ENCODE data around the gene EIF2AK2.

The EIF2AK2 gene

DNA sequence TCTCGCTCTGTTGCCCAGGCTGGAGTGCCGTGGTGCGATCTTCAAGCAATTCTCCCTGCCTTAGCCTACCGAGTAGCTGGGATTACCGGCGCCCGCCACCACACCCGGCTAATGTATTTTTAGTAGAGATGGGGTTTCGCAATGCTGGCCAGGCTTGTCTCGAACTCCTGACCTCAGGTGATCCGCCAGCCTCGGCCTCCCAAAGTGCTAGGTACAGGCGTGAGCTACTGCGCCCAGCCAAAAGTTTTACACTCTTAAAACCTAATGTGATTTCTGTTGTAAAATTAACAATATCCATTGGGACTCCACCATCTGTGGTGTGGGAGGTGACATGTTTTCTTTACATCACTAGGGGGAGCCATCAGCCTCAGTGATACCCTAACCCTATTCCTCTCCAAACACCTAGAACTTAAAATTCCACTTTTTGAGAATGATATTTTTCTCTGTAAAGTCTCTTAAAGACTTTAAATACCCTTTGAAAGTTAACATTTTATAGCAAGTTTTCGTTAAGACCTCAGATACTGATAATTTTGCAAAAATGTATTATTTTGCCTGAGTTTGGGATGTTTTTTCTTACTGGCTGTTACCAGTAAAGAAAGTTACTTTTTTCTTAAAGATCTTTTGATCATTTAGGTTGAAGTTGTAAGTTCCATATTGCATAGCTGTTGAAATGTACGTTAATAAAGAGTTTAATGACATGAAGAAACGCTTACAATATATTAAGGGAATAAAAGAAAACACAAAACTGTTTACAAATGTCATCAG lies 11.6 kb upstream of the EIF2AK2 start:
- H3K27me3 ChIP-seq (ENCODE audit: insufficient read depth, low read length): no peaks in the 10 kb centered on the region
- peak overlapping the region; percentile 96 for H2AFZ ChIP-seq (ENCODE audit: low read length, unreplicated experiment)
- H3K27ac ChIP-seq (ENCODE audit: low read depth, low read length): peak overlapping the region; percentile 56
- H3K4me3 ChIP-seq (ENCODE audit: low read depth, low read length): no peak overlapping the region
- peaks cover 10% of the 10 kb centered on the region for H3K4me1 ChIP-seq (ENCODE audit: control insufficient read depth, insufficient read depth, low read length, unreplicated experiment)
- no peaks in the 10 kb centered on the region for H3K79me2 ChIP-seq (ENCODE audit: control insufficient read depth, insufficient read depth, low read length, unreplicated experiment)
- no peaks in the 10 kb centered on the region for H3K36me3 ChIP-seq (ENCODE audit: insufficient read depth, low read length)

DNA sequence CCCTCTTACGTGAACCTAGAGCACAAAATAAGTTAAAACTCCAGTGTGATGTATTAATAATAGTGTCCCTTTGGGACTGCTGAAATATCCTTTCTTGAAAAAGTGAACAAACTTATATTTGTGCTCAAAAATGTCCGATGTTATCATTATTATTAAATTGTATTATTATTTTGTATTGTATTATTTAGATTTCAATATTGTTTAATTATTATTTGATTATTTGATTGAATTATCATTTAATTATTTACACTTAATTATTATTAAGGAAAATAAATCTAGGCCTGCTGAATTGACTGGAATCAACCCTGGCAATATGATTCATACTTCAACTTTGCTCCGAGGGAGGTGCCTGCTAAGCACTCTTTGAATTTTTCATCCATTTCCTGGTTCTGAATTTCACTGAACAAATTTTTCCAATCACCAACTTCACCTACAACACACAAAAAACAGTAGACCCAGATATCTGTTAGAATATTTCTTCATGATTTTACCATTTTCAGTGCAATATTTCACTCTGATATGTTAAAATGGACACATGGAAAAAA lies 10.9 kb upstream of the EIF2AK2 start:
- no peaks in the 10 kb centered on the region for H3K27me3 ChIP-seq (ENCODE audit: insufficient read depth, low read length)
- H3K4me3 ChIP-seq (ENCODE audit: low read depth, low read length): no peak overlapping the region
- H3K79me2 ChIP-seq (ENCODE audit: control insufficient read depth, insufficient read depth, low read length, unreplicated experiment): no peaks in the 10 kb centered on the region
- H3K36me3 ChIP-seq (ENCODE audit: insufficient read depth, low read length): no peaks in the 10 kb centered on the region
- H3K4me1 ChIP-seq (ENCODE audit: control insufficient read depth, insufficient read depth, low read length, unreplicated experiment): peaks cover 10% of the 10 kb centered on the region
- H2AFZ ChIP-seq (ENCODE audit: low read length, unreplicated experiment): peak overlapping the region; percentile 96
- peak overlapping the region; percentile 56 for H3K27ac ChIP-seq (ENCODE audit: low read depth, low read length)

DNA sequence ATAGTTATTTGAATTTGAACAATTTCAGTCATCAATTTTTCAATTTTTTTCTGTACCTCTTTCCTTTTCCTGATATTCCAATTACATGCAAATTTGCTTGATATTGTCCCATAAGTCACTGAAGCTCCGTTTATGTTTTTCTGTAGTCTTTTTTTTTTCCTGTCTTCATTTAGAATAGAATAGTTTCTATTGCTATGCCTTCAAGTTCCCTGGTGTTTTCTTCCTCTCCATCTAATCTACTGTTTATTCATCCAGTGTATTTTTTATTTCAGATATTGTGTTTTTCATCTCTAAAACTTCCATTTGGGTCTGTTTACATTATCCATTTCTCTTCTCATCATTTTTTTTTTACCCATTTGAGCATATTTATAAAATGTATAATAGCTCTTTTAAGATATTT lies 8.0 kb upstream of the EIF2AK2 start:
- no peak overlapping the region for H3K27ac ChIP-seq (ENCODE audit: low read depth, low read length)
- H3K36me3 ChIP-seq (ENCODE audit: insufficient read depth, low read length): no peaks in the 10 kb centered on the region
- no peaks in the 10 kb centered on the region for H3K27me3 ChIP-seq (ENCODE audit: insufficient read depth, low read length)
- no peak overlapping the region for H2AFZ ChIP-seq (ENCODE audit: low read length, unreplicated experiment)
- no peaks in the 10 kb centered on the region for H3K79me2 ChIP-seq (ENCODE audit: control insufficient read depth, insufficient read depth, low read length, unreplicated experiment)
- H3K4me1 ChIP-seq (ENCODE audit: control insufficient read depth, insufficient read depth, low read length, unreplicated experiment): peaks cover 10% of the 10 kb centered on the region
- no peak overlapping the region for H3K4me3 ChIP-seq (ENCODE audit: low read depth, low read length)

DNA sequence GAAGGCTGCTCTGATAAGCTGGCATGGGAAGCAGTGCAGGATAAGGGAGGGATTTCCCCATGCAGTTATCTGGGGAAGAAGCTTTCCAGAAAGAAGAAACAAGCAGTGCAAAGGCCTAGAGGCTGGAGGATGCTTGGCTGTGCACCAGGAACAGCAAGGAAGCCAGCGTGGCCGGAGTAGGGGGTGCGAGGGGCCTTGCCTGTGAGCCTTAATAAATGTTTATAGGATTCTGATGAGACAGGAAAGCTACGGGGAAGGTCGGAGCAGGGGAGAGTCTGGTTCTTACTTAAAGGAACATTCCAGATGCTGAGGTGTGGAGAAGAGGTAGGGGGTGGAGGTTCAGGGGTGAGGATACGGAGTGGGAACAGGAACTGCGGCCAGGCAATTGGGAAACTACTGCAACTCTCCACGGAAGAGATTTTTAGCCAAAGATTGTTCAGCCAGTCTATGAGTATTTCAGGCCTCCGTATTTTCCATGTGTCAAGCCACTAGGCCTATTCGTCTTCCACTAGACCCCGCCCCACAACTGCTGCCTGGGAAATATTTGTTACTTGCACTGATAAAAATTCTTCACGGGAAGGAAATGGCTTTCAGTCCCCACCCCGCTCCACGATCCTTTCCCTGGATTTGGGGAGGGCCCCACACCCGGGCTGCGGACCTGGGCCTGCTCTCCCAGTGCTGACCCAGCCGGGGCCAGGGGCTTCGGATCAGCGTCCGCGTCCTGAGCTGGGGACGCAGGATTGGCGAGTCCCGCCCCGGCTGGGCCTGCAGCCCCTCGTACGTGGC lies 516 bp downstream of the EIF2AK2 start:
- Histone ChIP-seq H3K27ac (ENCODE audit: low read depth, low read length) (peak overlapping the region; percentile 86), H3K4me1 (ENCODE audit: control insufficient read depth, insufficient read depth, low read length, unreplicated experiment) (peaks cover 32% of the 10 kb centered on the region), H3K27me3 (ENCODE audit: insufficient read depth, low read length) (no peaks in the 10 kb centered on the region), H2AFZ (ENCODE audit: low read length, unreplicated experiment) (no peak overlapping the region), H3K4me3 (ENCODE audit: low read depth, low read length) (peak overlapping the region; percentile 92), H3K79me2 (ENCODE audit: control insufficient read depth, insufficient read depth, low read length, unreplicated experiment) (peaks cover 55% of the 10 kb centered on the region), H3K36me3 (ENCODE audit: insufficient read depth, low read length) (peaks cover 33% of the 10 kb centered on the region)

DNA sequence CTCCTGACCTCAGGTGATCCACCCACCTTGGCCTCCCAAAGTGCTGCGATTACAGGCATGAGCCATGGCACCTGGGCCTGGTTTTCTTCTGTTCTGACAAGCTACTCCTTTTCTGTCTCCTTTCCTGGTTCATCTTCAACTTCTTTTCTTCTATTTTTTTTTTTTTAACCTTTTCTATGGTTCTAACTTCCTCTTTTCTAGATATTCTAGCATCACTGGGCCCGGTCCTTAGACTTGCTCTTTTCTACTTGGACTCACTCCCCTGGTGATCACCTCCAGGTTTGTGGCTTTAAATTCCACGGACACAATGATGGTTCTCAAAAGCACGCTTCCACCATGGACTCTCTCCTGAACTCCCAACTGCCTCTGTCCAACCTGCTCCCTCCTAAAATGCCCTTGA lies 2.0 kb downstream of the EIF2AK2 start:
- H3K27ac ChIP-seq (ENCODE audit: low read depth, low read length): no peak overlapping the region
- peaks cover 70% of the 10 kb centered on the region for H3K79me2 ChIP-seq (ENCODE audit: control insufficient read depth, insufficient read depth, low read length, unreplicated experiment)
- no peaks in the 10 kb centered on the region for H3K27me3 ChIP-seq (ENCODE audit: insufficient read depth, low read length)
- H3K36me3 ChIP-seq (ENCODE audit: insufficient read depth, low read length): peaks cover 36% of the 10 kb centered on the region
- H2AFZ ChIP-seq (ENCODE audit: low read length, unreplicated experiment): no peak overlapping the region
- peak overlapping the region; percentile 92 for H3K4me3 ChIP-seq (ENCODE audit: low read depth, low read length)
- peaks cover 46% of the 10 kb centered on the region for H3K4me1 ChIP-seq (ENCODE audit: control insufficient read depth, insufficient read depth, low read length, unreplicated experiment)

DNA sequence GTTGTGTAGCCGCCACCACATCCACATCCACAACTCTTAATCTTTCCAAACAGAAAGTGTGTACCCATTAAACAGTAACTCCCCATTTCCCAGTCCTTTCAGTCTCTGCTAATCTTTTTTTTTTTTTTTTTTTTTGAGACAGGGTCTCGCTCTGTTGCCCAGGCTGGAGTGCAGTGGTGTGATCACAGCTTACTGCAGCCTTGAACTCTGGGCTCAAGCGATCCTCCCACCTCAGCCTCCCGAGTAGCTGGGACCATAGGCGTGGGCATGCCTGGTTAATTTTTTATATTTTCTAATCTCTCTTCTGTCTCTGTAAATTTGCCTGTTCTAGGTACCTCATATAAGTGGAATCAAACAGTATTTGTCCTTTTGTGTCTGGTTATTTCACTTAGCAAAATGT lies 3.6 kb downstream of the EIF2AK2 start:
- Histone ChIP-seq H3K36me3 (ENCODE audit: insufficient read depth, low read length) (peaks cover 52% of the 10 kb centered on the region), H3K4me1 (ENCODE audit: control insufficient read depth, insufficient read depth, low read length, unreplicated experiment) (peaks cover 49% of the 10 kb centered on the region), H3K79me2 (ENCODE audit: control insufficient read depth, insufficient read depth, low read length, unreplicated experiment) (peaks cover 86% of the 10 kb centered on the region), H3K27ac (ENCODE audit: low read depth, low read length) (peak overlapping the region; percentile 31; the same call in 1 of the 2 replicates), H3K4me3 (ENCODE audit: low read depth, low read length) (peak overlapping the region; percentile 44; the same call in 1 of the 2 replicates), H3K27me3 (ENCODE audit: insufficient read depth, low read length) (no peaks in the 10 kb centered on the region), H2AFZ (ENCODE audit: low read length, unreplicated experiment) (no peak overlapping the region)

DNA sequence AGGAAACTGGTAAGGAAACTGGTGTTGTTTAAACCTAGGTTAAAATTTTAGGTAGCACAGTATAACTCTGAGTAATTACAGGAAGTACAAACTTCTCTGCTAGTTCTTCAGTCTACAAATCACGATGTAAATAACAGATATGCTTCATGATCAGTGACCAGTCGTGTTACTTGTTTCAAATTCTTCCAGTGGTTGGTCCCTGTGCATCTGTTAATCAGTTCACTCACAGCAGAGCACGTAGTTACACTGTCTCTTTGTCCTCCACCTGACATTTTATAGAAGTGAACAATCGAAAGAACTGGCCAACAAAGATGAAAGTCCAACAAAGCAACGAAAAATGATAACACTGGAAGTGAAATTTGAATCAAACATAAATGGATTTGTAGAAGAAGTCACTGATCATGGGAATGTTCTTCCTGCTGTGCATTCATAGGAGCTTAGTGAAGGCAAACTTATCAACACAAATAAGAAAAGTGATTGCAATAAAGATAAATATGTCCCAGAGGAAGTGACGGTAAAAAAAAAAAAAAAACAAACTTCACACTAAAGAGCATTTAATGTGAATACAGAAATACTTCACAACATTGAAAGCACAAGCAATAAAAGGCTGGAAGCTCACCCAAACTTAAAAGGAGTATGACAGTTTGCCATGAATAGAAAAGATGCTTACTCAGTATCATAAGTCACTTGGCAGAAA lies 7.0 kb downstream of the EIF2AK2 start:
- 0 out of 2 replicates have a peak overlapping the region, but pooled peaks have one; percentile 12 for H3K4me3 ChIP-seq (ENCODE audit: low read depth, low read length)
- no peak overlapping the region for H2AFZ ChIP-seq (ENCODE audit: low read length, unreplicated experiment)
- peaks cover 84% of the 10 kb centered on the region for H3K79me2 ChIP-seq (ENCODE audit: control insufficient read depth, insufficient read depth, low read length, unreplicated experiment)
- H3K36me3 ChIP-seq (ENCODE audit: insufficient read depth, low read length): peaks cover 68% of the 10 kb centered on the region
- no peak overlapping the region for H3K27ac ChIP-seq (ENCODE audit: low read depth, low read length)
- H3K27me3 ChIP-seq (ENCODE audit: insufficient read depth, low read length): no peaks in the 10 kb centered on the region
- H3K4me1 ChIP-seq (ENCODE audit: control insufficient read depth, insufficient read depth, low read length, unreplicated experiment): peaks cover 37% of the 10 kb centered on the region

DNA sequence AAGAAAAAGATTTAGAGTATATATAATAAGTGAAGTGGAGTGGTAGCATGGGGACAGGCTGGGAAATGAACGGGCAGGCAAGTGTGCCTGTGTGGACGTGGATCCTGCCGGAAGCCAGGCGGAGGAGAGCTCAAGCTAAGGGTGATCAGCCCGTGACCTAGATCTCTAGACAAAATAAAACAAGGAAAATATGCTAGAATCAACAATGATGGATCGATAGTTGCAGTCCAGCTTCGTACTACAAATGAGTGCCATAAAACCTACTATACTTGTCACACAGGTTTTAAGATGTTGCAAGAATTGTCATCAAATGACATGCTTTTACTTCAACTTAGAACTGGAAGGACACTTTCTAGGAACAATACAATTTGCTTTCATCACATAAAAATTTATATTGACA lies 8.5 kb downstream of the EIF2AK2 start:
- no peak overlapping the region for H2AFZ ChIP-seq (ENCODE audit: low read length, unreplicated experiment)
- peaks cover 70% of the 10 kb centered on the region for H3K36me3 ChIP-seq (ENCODE audit: insufficient read depth, low read length)
- H3K79me2 ChIP-seq (ENCODE audit: control insufficient read depth, insufficient read depth, low read length, unreplicated experiment): peaks cover 76% of the 10 kb centered on the region
- no peak overlapping the region for H3K27ac ChIP-seq (ENCODE audit: low read depth, low read length)
- H3K4me3 ChIP-seq (ENCODE audit: low read depth, low read length): no peak overlapping the region
- no peaks in the 10 kb centered on the region for H3K27me3 ChIP-seq (ENCODE audit: insufficient read depth, low read length)
- H3K4me1 ChIP-seq (ENCODE audit: control insufficient read depth, insufficient read depth, low read length, unreplicated experiment): peaks cover 32% of the 10 kb centered on the region

DNA sequence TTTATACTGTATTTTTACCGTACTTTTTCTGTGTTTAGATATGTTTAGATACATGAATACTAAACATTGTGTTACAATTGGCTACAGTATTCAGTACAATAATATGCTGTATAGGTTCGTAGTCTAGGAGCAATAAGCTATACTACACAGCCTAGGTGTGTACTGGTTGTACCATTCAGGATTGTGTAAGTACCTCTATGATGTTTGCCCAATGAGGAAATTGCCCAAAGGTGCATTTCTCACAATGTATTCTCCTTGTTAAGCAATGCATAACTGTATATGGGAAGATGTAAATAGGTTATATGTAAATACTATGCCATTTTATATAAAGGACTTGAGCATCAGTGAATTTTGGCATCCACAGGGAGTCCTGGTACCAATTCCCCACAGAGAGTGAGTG lies 10.7 kb downstream of the EIF2AK2 start:
- peaks cover 64% of the 10 kb centered on the region for H3K79me2 ChIP-seq (ENCODE audit: control insufficient read depth, insufficient read depth, low read length, unreplicated experiment)
- H3K27me3 ChIP-seq (ENCODE audit: insufficient read depth, low read length): no peaks in the 10 kb centered on the region
- peaks cover 71% of the 10 kb centered on the region for H3K36me3 ChIP-seq (ENCODE audit: insufficient read depth, low read length)
- H3K4me3 ChIP-seq (ENCODE audit: low read depth, low read length): no peak overlapping the region
- no peak overlapping the region for H2AFZ ChIP-seq (ENCODE audit: low read length, unreplicated experiment)
- H3K4me1 ChIP-seq (ENCODE audit: control insufficient read depth, insufficient read depth, low read length, unreplicated experiment): peaks cover 15% of the 10 kb centered on the region
- no peak overlapping the region for H3K27ac ChIP-seq (ENCODE audit: low read depth, low read length)

DNA sequence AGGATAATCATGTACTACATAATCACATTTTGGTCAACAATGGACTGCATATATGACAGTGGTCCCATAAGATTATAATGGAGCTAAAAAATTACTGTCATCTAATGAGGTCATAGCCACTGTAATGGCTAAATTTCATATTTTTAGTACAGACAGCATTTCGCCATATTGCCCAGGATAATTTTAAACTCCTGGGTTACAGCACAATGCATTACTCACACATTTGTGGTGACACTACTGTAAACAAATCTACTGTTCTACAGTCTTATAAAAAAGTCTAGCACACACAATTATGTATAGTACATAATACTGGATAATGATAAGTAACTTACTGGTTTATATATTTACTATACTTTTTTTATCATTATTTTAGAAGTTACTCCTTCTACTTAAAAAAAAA lies 12.8 kb downstream of the EIF2AK2 start:
- peaks cover 48% of the 10 kb centered on the region for H3K79me2 ChIP-seq (ENCODE audit: control insufficient read depth, insufficient read depth, low read length, unreplicated experiment)
- H3K4me3 ChIP-seq (ENCODE audit: low read depth, low read length): no peak overlapping the region
- peaks cover 77% of the 10 kb centered on the region for H3K36me3 ChIP-seq (ENCODE audit: insufficient read depth, low read length)
- H3K4me1 ChIP-seq (ENCODE audit: control insufficient read depth, insufficient read depth, low read length, unreplicated experiment): no peaks in the 10 kb centered on the region
- H2AFZ ChIP-seq (ENCODE audit: low read length, unreplicated experiment): no peak overlapping the region
- no peaks in the 10 kb centered on the region for H3K27me3 ChIP-seq (ENCODE audit: insufficient read depth, low read length)
- H3K27ac ChIP-seq (ENCODE audit: low read depth, low read length): no peak overlapping the region
